ENCODE results near the gene ARHGEF2.

ARHGEF2 gene

DNA sequence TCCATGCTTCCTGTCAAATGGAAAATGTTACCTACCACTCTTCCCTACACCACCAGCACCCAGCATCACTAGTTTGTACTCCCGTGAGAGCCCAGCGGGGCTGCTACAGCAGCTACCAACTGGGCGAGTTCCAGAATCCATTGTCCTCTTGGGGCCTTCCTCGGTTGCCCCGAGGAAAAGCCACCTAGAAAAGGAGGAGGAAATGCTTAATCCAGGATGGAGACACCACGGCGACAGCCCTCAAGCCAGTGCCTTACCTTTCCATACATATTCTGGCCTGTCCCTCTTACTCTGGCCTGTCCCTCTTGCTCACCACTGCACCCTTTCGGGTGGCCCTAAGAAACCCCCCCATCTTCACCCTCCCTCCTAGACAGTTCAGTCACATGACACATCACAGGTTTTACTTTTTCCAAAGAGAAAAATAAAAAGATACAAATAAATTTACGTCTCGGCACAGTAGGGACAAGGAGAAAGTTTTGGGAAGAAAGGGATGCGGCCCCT, 67.7 kb downstream of the ARHGEF2 start:
- peak; percentile 13 to 28 for DNase-seq

DNA sequence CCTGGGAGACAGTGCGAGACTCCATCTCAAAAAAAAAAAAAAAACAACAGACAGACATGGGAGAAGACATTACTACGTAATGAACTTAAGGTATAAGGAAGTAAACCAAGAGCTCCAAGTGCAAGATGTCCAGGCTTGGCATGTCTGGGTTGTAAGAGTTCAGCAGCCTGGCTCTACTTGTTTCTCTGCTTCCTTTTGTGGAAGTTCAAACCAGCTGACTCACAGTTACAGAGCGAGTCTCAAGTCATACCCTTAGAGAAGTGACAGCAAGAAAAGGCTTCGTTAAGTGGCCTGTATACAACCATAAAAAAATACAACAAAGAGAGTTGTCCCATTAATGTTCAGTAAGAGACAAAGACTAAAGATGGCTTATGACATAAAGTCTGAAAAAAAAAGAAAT, 68.5 kb downstream of the ARHGEF2 start:
- peak; percentile 92 to 93 for DNase-seq

DNA sequence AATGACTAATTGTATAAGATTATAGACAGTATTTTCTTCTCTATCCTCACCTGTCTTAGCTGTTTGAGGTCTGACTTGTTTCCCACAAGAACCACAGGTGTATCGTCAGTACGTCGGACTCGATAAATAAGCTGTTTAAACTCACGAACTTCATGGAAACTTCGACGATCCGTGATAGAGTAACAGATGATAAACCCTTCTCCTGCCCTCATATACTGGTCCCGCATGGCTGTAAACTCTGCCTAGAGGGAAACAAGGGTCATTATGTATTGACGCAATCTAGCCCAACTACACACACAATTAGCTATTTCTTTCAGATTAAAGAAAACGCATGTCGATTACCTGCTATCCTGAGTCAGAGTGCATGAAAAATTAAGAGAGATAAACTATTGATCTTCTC, 74.1 kb downstream of the ARHGEF2 start:
- no peak for DNase-seq

DNA sequence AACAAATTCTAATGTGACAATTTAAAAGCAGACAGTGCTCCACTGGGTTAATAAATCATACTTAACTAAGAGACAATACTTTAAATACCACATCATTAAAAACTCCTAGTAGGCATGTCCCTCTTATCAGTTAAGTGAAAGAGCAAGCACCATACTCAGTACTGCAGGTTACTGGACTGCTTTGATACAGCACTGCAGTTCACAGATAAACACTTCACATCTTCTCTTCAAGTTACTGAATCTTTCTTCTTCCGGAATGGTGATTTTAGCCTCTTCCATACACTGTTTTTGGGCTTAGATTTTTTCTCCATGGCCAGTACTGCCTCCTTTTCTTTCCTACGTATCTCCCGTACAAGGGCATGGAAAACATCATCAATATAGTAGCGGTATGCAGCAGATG, 78.2 kb downstream of the ARHGEF2 start:
- no peak for DNase-seq

DNA sequence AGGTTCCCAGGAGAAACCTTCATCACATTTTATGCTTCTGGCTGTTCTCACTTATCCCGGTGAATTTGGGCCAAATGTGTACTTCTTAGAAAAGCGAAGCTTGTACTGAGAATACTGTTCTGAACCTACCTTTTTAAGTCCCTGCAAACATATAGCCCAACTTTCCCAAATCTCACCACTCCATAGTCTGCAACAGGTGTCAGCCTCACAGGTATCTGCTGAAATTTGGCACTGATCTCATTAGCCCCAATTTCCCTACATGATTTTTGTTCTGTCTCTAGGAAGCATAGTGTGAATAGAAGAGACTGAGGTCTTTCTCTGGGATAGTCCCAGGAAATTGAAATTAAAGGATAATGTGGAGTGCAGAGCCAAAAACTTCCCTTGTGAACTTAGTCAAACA, 78.7 kb downstream of the ARHGEF2 start:
- no peak for DNase-seq

DNA sequence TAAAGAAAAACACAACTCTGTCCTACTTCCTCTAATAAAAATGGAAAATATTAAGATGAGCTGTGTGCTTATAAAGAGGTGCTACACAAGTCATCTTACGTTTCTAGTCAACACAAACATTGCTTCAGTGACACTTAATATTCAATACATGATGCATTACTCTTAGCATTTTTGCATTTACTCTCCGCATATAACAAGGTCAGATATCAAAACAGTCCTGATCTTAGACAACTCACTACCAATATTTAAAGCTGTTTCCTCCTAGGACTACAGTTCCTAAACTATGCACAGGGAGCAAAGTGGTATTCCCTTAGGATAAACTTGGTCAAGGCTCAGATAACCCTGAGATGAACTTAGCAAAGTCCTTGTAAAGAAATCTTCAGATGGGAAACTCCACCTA, 79.5 kb downstream of the ARHGEF2 start:
- DNase-seq = no peak

DNA sequence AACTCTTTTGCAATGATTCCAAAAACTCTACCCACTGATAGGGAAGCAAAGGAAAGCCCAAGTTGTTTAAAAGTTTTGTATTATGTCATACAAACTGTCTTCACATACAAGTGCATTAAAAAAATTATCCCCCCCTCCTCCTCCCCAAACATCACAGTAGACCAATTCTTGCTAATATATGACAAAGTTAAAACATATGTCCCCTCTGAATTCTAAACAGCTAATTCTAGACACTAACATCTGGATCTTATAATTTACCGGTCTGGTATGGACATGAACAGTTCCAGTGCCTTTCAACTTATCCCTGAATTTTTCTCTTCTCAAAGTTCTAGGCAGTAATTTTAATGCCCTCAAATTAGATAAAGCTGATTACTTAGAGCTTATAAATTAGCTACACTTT, 80.6 kb downstream of the ARHGEF2 start:
- DNase-seq = no peak
